ENCODE data around the gene CPLANE2.
A peak's percentile ranks its signal among the peaks of the same experiment; 100 is the strongest.

The CPLANE2 gene

GRCh38 chr1:16251381-16251780 is 14.4 kb upstream of the CPLANE2 start:
- Mint-ChIP-seq H3K4me3 (no peak overlapping the region), H3K9me3 (no peaks in the 10 kb centered on the region), H3K4me1 (peaks cover 8% of the 10 kb centered on the region), H3K27ac (no peak overlapping the region), H3K36me3 (ENCODE audit: low read depth) (peaks cover 59% of the 10 kb centered on the region), H3K27me3 (ENCODE audit: low read depth, poor library complexity) (no peaks in the 10 kb centered on the region)
- no peak for DNase-seq
- TF ChIP-seq CTCF (IDR thresholded peaks at IDR 0.05): no peak

GRCh38 chr1:16250524-16251251 is 13.7 kb upstream of the CPLANE2 start:
- H3K4me3 Mint-ChIP-seq: no peak overlapping the region
- TF ChIP-seq CTCF (IDR thresholded peaks at IDR 0.05): no peak
- no peak for DNase-seq
- H3K36me3 Mint-ChIP-seq (ENCODE audit: low read depth): peaks cover 55% of the 10 kb centered on the region
- peaks cover 6% of the 10 kb centered on the region for H3K4me1 Mint-ChIP-seq
- no peak overlapping the region for H3K27ac Mint-ChIP-seq
- no peaks in the 10 kb centered on the region for H3K27me3 Mint-ChIP-seq (ENCODE audit: low read depth, poor library complexity)
- no peaks in the 10 kb centered on the region for H3K9me3 Mint-ChIP-seq

- H3K27me3 Mint-ChIP-seq (ENCODE audit: low read depth, poor library complexity): no peaks in the 10 kb centered on the region
- H3K4me1 Mint-ChIP-seq: peaks cover 10% of the 10 kb centered on the region
- peaks cover 48% of the 10 kb centered on the region for H3K36me3 Mint-ChIP-seq (ENCODE audit: low read depth)
- no peaks in the 10 kb centered on the region for H3K9me3 Mint-ChIP-seq
- TF ChIP-seq CTCF (IDR thresholded peaks at IDR 0.05): no peak
- no peak for DNase-seq
- H3K27ac Mint-ChIP-seq: no peak overlapping the region
- no peak overlapping the region for H3K4me3 Mint-ChIP-seq
Observed at GRCh38 chr1:16249596-16250241, 12.7 kb upstream of the CPLANE2 start.

GRCh38 chr1:16248603-16249516 is 11.9 kb upstream of the CPLANE2 start:
- H3K9me3 Mint-ChIP-seq: no peaks in the 10 kb centered on the region
- peak overlapping the region; percentile 11 for H3K27ac Mint-ChIP-seq
- H3K4me3 Mint-ChIP-seq: no peak overlapping the region
- no peaks in the 10 kb centered on the region for H3K27me3 Mint-ChIP-seq (ENCODE audit: low read depth, poor library complexity)
- peaks cover 18% of the 10 kb centered on the region for H3K4me1 Mint-ChIP-seq
- H3K36me3 Mint-ChIP-seq (ENCODE audit: low read depth): peaks cover 40% of the 10 kb centered on the region
- DNase-seq: no peak
- no peak for TF ChIP-seq CTCF (IDR thresholded peaks at IDR 0.05)

GRCh38 chr1:16248007-16248436 is 11.0 kb upstream of the CPLANE2 start:
- Mint-ChIP-seq H3K27ac (no peak overlapping the region), H3K9me3 (no peaks in the 10 kb centered on the region)
- no peak for TF ChIP-seq CTCF (IDR thresholded peaks at IDR 0.05)

More at GRCh38 chr1:16248007-16248436, 11.0 kb upstream of the CPLANE2 start:
- H3K4me1 Mint-ChIP-seq: peaks cover 18% of the 10 kb centered on the region
- H3K36me3 Mint-ChIP-seq (ENCODE audit: low read depth): peaks cover 40% of the 10 kb centered on the region
- H3K27me3 Mint-ChIP-seq (ENCODE audit: low read depth, poor library complexity): no peaks in the 10 kb centered on the region
- no peak for DNase-seq
- no peak overlapping the region for H3K4me3 Mint-ChIP-seq

Measured in nephron progenitor cell (in vitro differentiated cells).